GOT3 (cell line): Measurements from ENCODE around the gene PSMD1.

ENCODE experiments used
- DNase-seq: peaks from one replicate; lab custom pipeline; 2025; ENCODE audit warnings: mixed read lengths; lab: John Stamatoyannopoulos, UW

Gene PSMD1

GRCh38 chr2:231036131-231036530 lies 20.5 kb upstream of the PSMD1 start:
- DNase-seq = no peak

GRCh38 chr2:231036578-231037106 lies 20.0 kb upstream of the PSMD1 start:
- no peak for DNase-seq

- no peak for DNase-seq
Measured at GRCh38 chr2:231037202-231037730, 19.4 kb upstream of the PSMD1 start, which contains the start of gene C2orf72. TSS of gene C2orf72 (plus strand) at chr2:231037523. CDS start at chr2:231037566, 43 bp downstream.

- no peak for DNase-seq
Measured at GRCh38 chr2:231037731-231038482, 18.8 kb upstream of the PSMD1 start.

GRCh38 chr2:231038483-231039293 lies 18.0 kb upstream of the PSMD1 start:
- no peak for DNase-seq

GRCh38 chr2:231039294-231039664 lies 17.4 kb upstream of the PSMD1 start:
- no peak for DNase-seq

GRCh38 chr2:231039821-231040364 lies 16.8 kb upstream of the PSMD1 start:
- no peak for DNase-seq

- no peak for DNase-seq
Measured at GRCh38 chr2:231041061-231041689, 15.5 kb upstream of the PSMD1 start.

- no peak for DNase-seq
Measured at GRCh38 chr2:231043796-231044195, 12.9 kb upstream of the PSMD1 start.

GRCh38 chr2:231046916-231047273 lies 9.8 kb upstream of the PSMD1 start:
- DNase-seq = no peak

- DNase-seq = no peak
Measured at GRCh38 chr2:231047274-231047922, 9.3 kb upstream of the PSMD1 start.

GRCh38 chr2:231047923-231048915 lies 8.4 kb upstream of the PSMD1 start:
- no peak for DNase-seq

GRCh38 chr2:231049286-231050017 lies 7.2 kb upstream of the PSMD1 start:
- no peak for DNase-seq

GRCh38 chr2:231050018-231050901 lies 6.4 kb upstream of the PSMD1 start:
- DNase-seq = no peak

GRCh38 chr2:231051116-231051515 lies 5.6 kb upstream of the PSMD1 start:
- DNase-seq = no peak

GRCh38 chr2:231052494-231053451 lies 3.9 kb upstream of the PSMD1 start:
- peak; percentile 75 for DNase-seq

- DNase-seq = no peak
Measured at GRCh38 chr2:231053846-231054245, 2.8 kb upstream of the PSMD1 start.
